Amniotic stem cell (primary cell): ENCODE results near the gene SLC16A8.

Experiments used
- DNase-seq: peaks from one replicate; lab custom pipeline; 2025; lab: John Stamatoyannopoulos, UW

The SLC16A8 gene

GRCh38 chr22:38028344-38029130 lies 55.4 kb downstream of the SLC16A8 start:
- no peak for DNase-seq
